AG09319 (cell line): ENCODE measurements around the gene FGF7.
A peak's percentile ranks its signal among the peaks of the same experiment; 100 is the strongest.

Source experiments
- DNase-seq: peaks from one replicate; pipeline ENCODE4 v3.0.0-alpha.2; 2010; ENCODE audit warnings: low read depth; ENCODE audit errors: extremely low read depth
- CTCF ChIP-seq: IDR thresholded peaks from 2 replicates; pipeline ENCODE4 v1.5.1; 2011; ENCODE audit warnings: low read depth, mild to moderate bottlenecking, inconsistent platforms, low read length, moderate library complexity

FGF7 gene

GRCh38 chr15:49406352-49407118 is 16.5 kb upstream of the FGF7 start:
- DNase-seq = no peak
- TF ChIP-seq CTCF = no peak

- no peak for TF ChIP-seq CTCF
- DNase-seq = peak; percentile 27
These were observed 12.4 kb upstream of the FGF7 start for GRCh38 chr15:49410641-49411040.

- TF ChIP-seq CTCF = no peak
- no peak for DNase-seq
These were observed 10.2 kb upstream of the FGF7 start for GRCh38 chr15:49412797-49413196.

GRCh38 chr15:49415149-49415548 is 7.9 kb upstream of the FGF7 start:
- TF ChIP-seq CTCF = no peak
- no peak for DNase-seq

- DNase-seq = peak; percentile 48
- TF ChIP-seq CTCF = no peak
These were observed 7.4 kb upstream of the FGF7 start for GRCh38 chr15:49415638-49416037.

GRCh38 chr15:49418811-49419210 is 4.2 kb upstream of the FGF7 start:
- no peak for DNase-seq
- TF ChIP-seq CTCF = no peak

GRCh38 chr15:49421991-49422390 is 1.1 kb upstream of the FGF7 start:
- peak; percentile 56 for DNase-seq
- peak; percentile 73 for TF ChIP-seq CTCF
